Astrocyte (in vitro differentiated cells and primary cell): ENCODE measurements around the gene C11orf87. TPM values are rescaled to one million over a fixed set of nuclear protein-coding genes. Genes with fewer than 3 reads are reported as not detected.

Experiments
- DNase-seq: peaks from one replicate; pipeline ENCODE4 v3.0.0-alpha.2; 2010; ENCODE audit warnings: low read depth
- FAIRE-seq: peaks from 2 replicates; lab custom pipeline; 2011; peaks lifted over from hg19 to GRCh38; lab: Jason Lieb, UNC
- H2AFZ ChIP-seq: 2 replicates; pipeline ENCODE4 v1.6.0; 2012; ENCODE audit warnings: low read depth, low read length, inconsistent platforms
- H3K27ac ChIP-seq: 2 replicates; pipeline ENCODE4 v1.5.1; 2011; ENCODE audit warnings: low read depth, low read length, inconsistent platforms
- H3K27me3 ChIP-seq: 2 replicates; pipeline ENCODE4 v1.6.0; 2011; ENCODE audit warnings: low read length, inconsistent platforms; ENCODE audit not compliant: insufficient read depth
- H3K36me3 ChIP-seq: 2 replicates; pipeline ENCODE4 v1.5.1; 2011; ENCODE audit warnings: low read length, inconsistent platforms; ENCODE audit not compliant: insufficient read depth
- H3K4me1 ChIP-seq: 2 replicates; pipeline ENCODE4 v1.5.1; 2011; ENCODE audit warnings: low read length, inconsistent platforms; ENCODE audit not compliant: insufficient read depth
- H3K4me2 ChIP-seq: 2 replicates; pipeline ENCODE4 v1.6.0; 2012; ENCODE audit warnings: low read length, inconsistent platforms
- H3K4me3 ChIP-seq: 2 replicates; pipeline ENCODE4 v1.5.1; 2011; ENCODE audit warnings: low read depth, mild to moderate bottlenecking, low read length, inconsistent platforms; ENCODE audit not compliant: insufficient read depth
- H3K79me2 ChIP-seq: 2 replicates; pipeline ENCODE4 v1.6.0; 2012; ENCODE audit warnings: mild to moderate bottlenecking, low read length, inconsistent platforms; ENCODE audit not compliant: insufficient read depth
- H3K9ac ChIP-seq: 2 replicates; pipeline ENCODE4 v1.6.0; 2012; ENCODE audit warnings: mild to moderate bottlenecking, low read length, inconsistent platforms
- H3K9me3 ChIP-seq: 2 replicates; pipeline ENCODE4 v1.5.1; 2012; ENCODE audit warnings: low read depth, mild to moderate bottlenecking, low read length, inconsistent platforms; ENCODE audit not compliant: insufficient read depth
- H4K20me1 ChIP-seq: 2 replicates; pipeline ENCODE4 v1.6.0; 2012; ENCODE audit warnings: low read length, inconsistent platforms; ENCODE audit not compliant: insufficient read depth
- H3K27ac Mint-ChIP-seq: one replicate; pipeline ENCODE4 v1.8.0; 2021; ENCODE audit warnings: mild to moderate bottlenecking, mixed read lengths; ENCODE audit not compliant: unreplicated experiment
- H3K27me3 Mint-ChIP-seq: one replicate; pipeline ENCODE4 v1.8.0; 2021; ENCODE audit warnings: low read depth, mixed read lengths; ENCODE audit not compliant: unreplicated experiment
- H3K36me3 Mint-ChIP-seq: one replicate; pipeline ENCODE4 v1.8.0; 2021; ENCODE audit warnings: low read depth, mixed read lengths; ENCODE audit not compliant: unreplicated experiment
- H3K4me1 Mint-ChIP-seq: one replicate; pipeline ENCODE4 v1.8.0; 2021; ENCODE audit warnings: low read depth, mixed read lengths; ENCODE audit not compliant: unreplicated experiment
- H3K4me3 Mint-ChIP-seq: one replicate; pipeline ENCODE4 v1.8.0; 2021; ENCODE audit warnings: mild to moderate bottlenecking, moderate library complexity, mixed read lengths; ENCODE audit not compliant: unreplicated experiment
- H3K9me3 Mint-ChIP-seq: one replicate; pipeline ENCODE4 v1.8.0; 2021; ENCODE audit warnings: mild to moderate bottlenecking, mixed read lengths; ENCODE audit not compliant: unreplicated experiment
- CTCF ChIP-seq: IDR thresholded peaks from 2 replicates; pipeline ENCODE4 v1.5.1; 2011; ENCODE audit warnings: low read depth, mild to moderate bottlenecking, inconsistent platforms, low read length, moderate library complexity; ENCODE audit not compliant: insufficient read depth
- EZH2 ChIP-seq: IDR thresholded peaks from 2 replicates; pipeline ENCODE4 v1.6.1; 2012; ENCODE audit warnings: mild to moderate bottlenecking, low read length, inconsistent platforms; ENCODE audit not compliant: insufficient read depth
- total RNA-seq: library from RNA; stranded (reverse); gene quantifications from 2 replicates; pipeline ENCODE4 v1.2.1, GENCODE V29; 2021

C11orf87 gene
- total RNA-seq, 1 donor from 2014 or later, result 0.07 TPM

GRCh38 chr11:109426442-109427240 is 4.7 kb downstream of the C11orf87 start:
- peaks cover 50% of the 10 kb centered on the region for H3K27me3 Mint-ChIP-seq
- H3K36me3 Mint-ChIP-seq, result no peaks in the 10 kb centered on the region
- H3K36me3 ChIP-seq, result no peaks in the 10 kb centered on the region
- peaks cover 9% of the 10 kb centered on the region for H3K4me1 ChIP-seq
- H3K4me1 Mint-ChIP-seq, result peaks cover 3% of the 10 kb centered on the region
- peak; percentile 41 for TF ChIP-seq CTCF
- TF ChIP-seq EZH2, result no peak
- no peak overlapping the region for H2AFZ ChIP-seq
- FAIRE-seq (no peak), DNase-seq (no peak)
- H3K27me3 ChIP-seq, result no peaks in the 10 kb centered on the region
- H3K4me2 ChIP-seq, result no peak overlapping the region
- H3K9me3 ChIP-seq, result no peaks in the 10 kb centered on the region
- H4K20me1 ChIP-seq, result no peaks in the 10 kb centered on the region
- no peaks in the 10 kb centered on the region for H3K9me3 Mint-ChIP-seq
- H3K27ac Mint-ChIP-seq, result no peak overlapping the region
- H3K4me3 ChIP-seq, result no peak overlapping the region
- no peak overlapping the region for H3K27ac ChIP-seq
- H3K4me3 Mint-ChIP-seq, result no peak overlapping the region
- H3K9ac ChIP-seq, result no peak overlapping the region
- H3K79me2 ChIP-seq, result no peaks in the 10 kb centered on the region

GRCh38 chr11:109432105-109432504 is 10.1 kb downstream of the C11orf87 start:
- FAIRE-seq (peak; percentile 93), DNase-seq (peak; percentile 89)
- H3K4me1 Mint-ChIP-seq, result no peaks in the 10 kb centered on the region
- H3K4me1 ChIP-seq, result no peaks in the 10 kb centered on the region
- H3K36me3 ChIP-seq, result no peaks in the 10 kb centered on the region
- no peaks in the 10 kb centered on the region for H3K27me3 ChIP-seq
- H3K4me3 ChIP-seq, result no peak overlapping the region
- no peak overlapping the region for H3K27ac ChIP-seq
- H3K27me3 Mint-ChIP-seq, result peaks cover 37% of the 10 kb centered on the region
- no peak for TF ChIP-seq CTCF
- no peak for TF ChIP-seq EZH2
- no peak overlapping the region for H3K27ac Mint-ChIP-seq
- H3K36me3 Mint-ChIP-seq, result no peaks in the 10 kb centered on the region
- no peaks in the 10 kb centered on the region for H3K9me3 ChIP-seq
- H3K9ac ChIP-seq, result no peak overlapping the region
- H4K20me1 ChIP-seq, result no peaks in the 10 kb centered on the region
- no peak overlapping the region for H3K4me3 Mint-ChIP-seq
- H3K79me2 ChIP-seq, result no peaks in the 10 kb centered on the region
- no peak overlapping the region for H3K4me2 ChIP-seq
- no peak overlapping the region for H2AFZ ChIP-seq
- no peaks in the 10 kb centered on the region for H3K9me3 Mint-ChIP-seq

- H3K4me3 ChIP-seq, result no peak overlapping the region
- no peaks in the 10 kb centered on the region for H3K9me3 ChIP-seq
- H3K9me3 Mint-ChIP-seq, result no peaks in the 10 kb centered on the region
- H3K27me3 Mint-ChIP-seq, result peaks cover 38% of the 10 kb centered on the region
- H2AFZ ChIP-seq, result no peak overlapping the region
- no peaks in the 10 kb centered on the region for H3K4me1 Mint-ChIP-seq
- TF ChIP-seq CTCF (no peak), EZH2 (no peak)
- no peaks in the 10 kb centered on the region for H3K79me2 ChIP-seq
- H3K4me3 Mint-ChIP-seq, result no peak overlapping the region
- no peaks in the 10 kb centered on the region for H4K20me1 ChIP-seq
- no peaks in the 10 kb centered on the region for H3K36me3 ChIP-seq
- H3K36me3 Mint-ChIP-seq, result no peaks in the 10 kb centered on the region
- no peaks in the 10 kb centered on the region for H3K4me1 ChIP-seq
- DNase-seq (no peak), FAIRE-seq (no peak)
- H3K27ac Mint-ChIP-seq, result no peak overlapping the region
- no peak overlapping the region for H3K27ac ChIP-seq
- no peak overlapping the region for H3K4me2 ChIP-seq
- no peaks in the 10 kb centered on the region for H3K27me3 ChIP-seq
- no peak overlapping the region for H3K9ac ChIP-seq
These were observed 11.8 kb downstream of the C11orf87 start for GRCh38 chr11:109433753-109434256.
